GM12878 (cell line): Measurements from ENCODE around the gene AHNAK.

Experiments
- CEBPB ChIP-seq, 2 experiments: fragments of 150-350 bp in 1 of 2; IDR thresholded peaks; 2 replicates each; pipeline ENCODE4 v1.6.1; 2012 to 2014; ENCODE audit warnings: low read depth in 2 of 2, low read length in 2 of 2, borderline replicate concordance in 1 of 2, inconsistent platforms in 1 of 2
- CTCF ChIP-seq, 3 experiments: IDR thresholded peaks in 2 of 3; conservative IDR thresholded peaks in 1 of 3; 2 replicates each; pipeline ENCODE4 v1.5.1; 2011; ENCODE audit warnings: low read depth in 3 of 3, low read length in 3 of 3, mild to moderate bottlenecking in 3 of 3, control low read depth in 2 of 3, moderate library complexity in 2 of 3, inconsistent platforms in 1 of 3, mixed read lengths in 1 of 3; ENCODE audit not compliant: control insufficient read depth in 2 of 3, insufficient read depth in 1 of 3; ENCODE audit errors: extremely low read depth in 1 of 3
- DPF2 ChIP-seq: fragments of 450-650 bp; IDR thresholded peaks from 2 replicates; pipeline ENCODE4 v1.6.1; 2017; ENCODE audit warnings: mild to moderate bottlenecking
- EP300 ChIP-seq, 2 experiments: fragments of 150-350 bp in 1 of 2; IDR thresholded peaks; 2 replicates each; pipeline ENCODE4 v1.6.1; 2011 to 2012; ENCODE audit warnings: low read depth in 2 of 2, low read length in 2 of 2, borderline replicate concordance in 1 of 2, improper control_type of control experiment in 1 of 2, inconsistent platforms in 1 of 2; ENCODE audit not compliant: control insufficient read depth in 1 of 2
- EZH2 ChIP-seq: IDR thresholded peaks from 2 replicates; pipeline ENCODE4 v1.6.1; 2012; ENCODE audit warnings: low read depth, mild to moderate bottlenecking, control low read depth, inconsistent platforms, low read length, borderline replicate concordance; ENCODE audit not compliant: control insufficient read depth
- JUNB ChIP-seq: IDR thresholded peaks from 2 replicates; pipeline ENCODE4 v1.6.1; 2016; ENCODE audit warnings: antibody characterized with exemption, mild to moderate bottlenecking
- NFIC ChIP-seq: IDR thresholded peaks from 2 replicates; pipeline ENCODE4 v1.6.1; 2012; ENCODE audit warnings: low read depth, mild to moderate bottlenecking, inconsistent platforms, low read length, moderate library complexity
- SIN3A ChIP-seq: IDR thresholded peaks from 2 replicates; pipeline ENCODE4 v1.6.1; 2012; ENCODE audit warnings: low read depth, low read length, improper control_type of control experiment
- ZNF274 ChIP-seq: IDR thresholded peaks from one replicate; pipeline ENCODE4 v1.8.0; 2011; ENCODE audit not compliant: insufficient read length, insufficient read depth

- TF ChIP-seq CTCF (IDR thresholded peaks at IDR 0.05 in 2 of 3, conservative IDR thresholded peaks at IDR 0.05 in 1 of 3; ENCODE audit: control insufficient read depth in 2 of 3, extremely low read depth in 1 of 3, insufficient read depth in 1 of 3, low read depth in 3 of 3, low read length in 3 of 3) (no peak), EP300 (IDR thresholded peaks at IDR 0.05; ENCODE audit: borderline replicate concordance in 1 of 2, control insufficient read depth in 1 of 2, low read depth in 2 of 2, low read length in 2 of 2) (no peak), EZH2 (no peak), SIN3A (no peak), CEBPB (IDR thresholded peaks at IDR 0.05; ENCODE audit: borderline replicate concordance in 1 of 2, low read depth in 2 of 2, low read length in 2 of 2) (no peak), ZNF274 (no peak), NFIC (no peak), DPF2 (no peak), JUNB (no peak)
Measured at GRCh38 chr11:62500650-62501030, 46.0 kb downstream of the AHNAK start.
